Activated CD4-positive, alpha-beta memory T cell treated with anti-CD3 and anti-CD28 coated beads, Interleukin-2, amount 10 ng/mL, durations not matched to agents 7 days and 5 days (primary cell): ENCODE results near the gene SORD. TPM values are rescaled to one million over a fixed set of nuclear protein-coding genes. Genes with fewer than 3 reads are reported as not detected.

Experiments
- CTCF ChIA-PET: fragments of 350-600 bp; sonication (Branson Sonifier 250); formaldehyde crosslinking; loops from one replicate; lab custom pipeline; 2021; ENCODE audit warnings: antibody characterized with exemption, inconsistent platforms; lab: Charles Lee
- POLR2A ChIA-PET: fragments of 350-600 bp; sonication (Branson Sonifier 250); formaldehyde crosslinking; loops from one replicate; lab custom pipeline; 2021; ENCODE audit warnings: antibody characterized with exemption; lab: Charles Lee
- DNase-seq: peaks from one replicate; pipeline ENCODE4 v3.0.0-alpha.2; 2020
- H3K27ac Mint-ChIP-seq: one replicate; pipeline ENCODE4 v1.8.0; 2021; ENCODE audit warnings: mild to moderate bottlenecking, mixed read lengths
- H3K27me3 Mint-ChIP-seq: one replicate; pipeline ENCODE4 v1.8.0; 2021; ENCODE audit warnings: mixed read lengths
- H3K36me3 Mint-ChIP-seq: one replicate; pipeline ENCODE4 v1.8.0; 2021; ENCODE audit warnings: low read depth, mixed read lengths
- H3K4me1 Mint-ChIP-seq: one replicate; pipeline ENCODE4 v1.8.0; 2021; ENCODE audit warnings: mixed read lengths
- H3K4me3 Mint-ChIP-seq: one replicate; pipeline ENCODE4 v1.8.0; 2021; ENCODE audit warnings: mild to moderate bottlenecking, mixed read lengths
- H3K9me3 Mint-ChIP-seq: one replicate; pipeline ENCODE4 v1.8.0; 2021; ENCODE audit warnings: mixed read lengths
- total RNA-seq, 2 experiments: library from RNA; stranded (reverse); gene quantifications; one replicate each; pipeline ENCODE4 v1.2.3, GENCODE V29; 2021

SORD gene
- total RNA-seq, 2 experiments from 2014 or later: 5.2 to 5.9 TPM

DNA sequence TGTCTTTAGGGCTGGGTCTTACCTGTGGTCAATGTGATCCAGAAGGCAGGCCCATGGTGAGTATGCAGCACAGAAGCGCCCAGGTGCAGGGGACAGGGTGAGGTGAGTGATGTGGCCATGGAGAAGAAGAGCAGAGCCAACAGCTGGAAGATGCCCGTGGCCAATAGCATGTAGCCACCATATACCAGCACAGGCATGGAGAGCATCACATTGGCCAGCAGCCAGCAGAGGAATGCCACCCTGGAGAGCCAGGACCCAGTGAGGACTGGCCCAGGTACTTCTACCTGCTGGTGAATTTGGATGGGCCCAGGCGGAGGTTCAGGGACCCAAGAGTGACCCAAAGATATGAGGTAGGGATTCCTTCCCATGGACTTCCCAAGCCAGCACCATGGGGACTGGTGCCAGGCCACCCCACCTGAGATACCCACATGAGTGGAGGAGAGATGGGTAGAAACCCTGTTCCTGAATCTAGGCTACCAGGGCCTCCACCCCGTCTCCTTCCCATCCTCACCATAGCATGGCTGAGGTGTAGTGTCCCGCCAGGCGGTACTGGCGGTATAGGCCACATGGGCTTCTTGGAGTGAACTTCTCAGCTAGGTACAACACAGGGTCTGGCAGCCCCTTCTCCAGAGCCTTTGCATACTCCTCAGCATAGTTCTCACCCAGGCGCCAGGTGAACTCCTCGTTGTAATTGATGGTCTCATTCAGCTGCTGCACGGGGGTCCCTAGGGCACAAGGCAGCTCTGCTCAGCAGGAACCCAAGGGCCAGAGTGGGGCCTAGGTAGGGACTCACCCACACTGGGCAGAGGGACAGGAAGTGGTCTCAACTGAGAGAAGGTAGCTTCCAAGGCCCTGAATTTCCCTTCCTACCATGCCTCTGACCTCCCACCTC is 97.3 kb downstream of the SORD start:
- Mint-ChIP-seq H3K4me1 (peaks cover 17% of the 10 kb centered on the region), H3K9me3 (no peaks in the 10 kb centered on the region), H3K4me3 (no peak overlapping the region), H3K27ac (no peak overlapping the region), H3K36me3 (no peaks in the 10 kb centered on the region), H3K27me3 (peaks cover 53% of the 10 kb centered on the region)
- ChIA-PET POLR2A (no interaction called here), CTCF (no interaction called here)
- no peak for DNase-seq

DNA sequence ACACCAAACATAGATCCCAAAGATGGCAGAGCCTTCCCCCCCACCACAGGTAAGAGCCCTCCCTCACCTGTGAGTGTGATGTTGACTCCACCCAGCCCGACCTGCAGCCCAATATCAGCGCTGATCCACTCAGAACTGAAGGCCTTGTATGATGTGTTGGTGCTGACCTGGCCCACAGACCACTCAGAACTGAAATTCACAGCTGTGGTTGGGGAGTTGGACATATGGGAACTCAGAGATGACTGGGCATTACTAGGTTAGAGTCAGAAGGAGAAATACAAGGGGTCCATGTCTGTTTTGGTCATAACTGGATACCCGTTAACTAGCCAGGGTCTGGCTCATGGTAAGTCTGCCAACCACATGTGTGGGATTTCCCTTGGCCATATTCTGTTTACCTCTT is 98.0 kb downstream of the SORD start:
- DNase-seq: no peak
- no peaks in the 10 kb centered on the region for H3K9me3 Mint-ChIP-seq
- CTCF ChIA-PET: interaction anchor here (1.5 kb wide), 1 partner anchor 8 kb away, joined by 4 read pairs; no protein-coding TSS in a partner anchor
- no peaks in the 10 kb centered on the region for H3K36me3 Mint-ChIP-seq
- peaks cover 16% of the 10 kb centered on the region for H3K4me1 Mint-ChIP-seq
- H3K27me3 Mint-ChIP-seq: peaks cover 53% of the 10 kb centered on the region
- POLR2A ChIA-PET: interaction anchor here (1.4 kb wide), 1 partner anchor 281 kb away, joined by 4 read pairs; a partner anchor contains a TSS
- H3K27ac Mint-ChIP-seq: no peak overlapping the region
- H3K4me3 Mint-ChIP-seq: no peak overlapping the region

DNA sequence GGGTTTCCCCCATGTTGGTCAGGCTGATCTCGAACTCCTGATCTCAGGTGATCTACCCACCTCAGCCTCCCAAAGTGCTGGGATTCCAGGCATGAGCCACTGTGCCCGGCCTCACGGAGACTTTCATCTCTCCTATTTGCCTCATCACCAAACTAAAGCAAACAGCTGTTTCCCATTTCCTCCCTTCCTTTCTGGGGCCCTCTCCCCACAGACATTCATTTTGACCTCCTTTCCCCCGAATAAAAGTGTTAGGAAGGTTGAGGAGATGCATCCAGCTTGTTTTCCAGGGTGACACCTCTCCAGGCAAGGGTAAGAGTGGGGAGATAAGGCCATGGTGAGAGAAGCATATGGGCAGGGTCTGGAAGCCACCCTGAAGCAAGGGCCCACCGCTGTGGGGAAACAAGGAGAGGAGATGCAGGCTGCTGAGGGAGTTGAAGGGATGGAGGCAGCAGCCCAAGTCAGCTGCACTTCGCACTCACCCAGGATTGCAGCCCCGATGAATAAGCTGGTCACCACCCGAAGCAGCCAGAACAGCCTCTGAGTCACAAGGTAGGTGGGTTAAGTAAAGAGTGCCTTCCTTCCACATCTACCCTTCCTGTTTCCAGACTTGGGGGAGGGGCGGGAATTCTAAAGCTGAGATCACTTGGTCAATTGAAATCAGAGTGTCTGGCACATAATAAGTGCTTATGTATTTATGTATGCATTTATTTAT is 98.9 kb downstream of the SORD start:
- Mint-ChIP-seq H3K4me1 (peaks cover 14% of the 10 kb centered on the region), H3K27me3 (peaks cover 51% of the 10 kb centered on the region), H3K9me3 (no peaks in the 10 kb centered on the region), H3K27ac (no peak overlapping the region), H3K36me3 (no peaks in the 10 kb centered on the region), H3K4me3 (no peak overlapping the region)
- ChIA-PET CTCF (interaction anchor here (1.2 to 1.5 kb wide), 2 partner anchors 9 to 84 kb away, joined by 4 read pairs; no protein-coding TSS in a partner anchor), POLR2A (interaction anchor here (1.4 kb wide), 1 partner anchor 280 kb away, joined by 4 read pairs; a partner anchor contains a TSS)
- DNase-seq: no peak

DNA sequence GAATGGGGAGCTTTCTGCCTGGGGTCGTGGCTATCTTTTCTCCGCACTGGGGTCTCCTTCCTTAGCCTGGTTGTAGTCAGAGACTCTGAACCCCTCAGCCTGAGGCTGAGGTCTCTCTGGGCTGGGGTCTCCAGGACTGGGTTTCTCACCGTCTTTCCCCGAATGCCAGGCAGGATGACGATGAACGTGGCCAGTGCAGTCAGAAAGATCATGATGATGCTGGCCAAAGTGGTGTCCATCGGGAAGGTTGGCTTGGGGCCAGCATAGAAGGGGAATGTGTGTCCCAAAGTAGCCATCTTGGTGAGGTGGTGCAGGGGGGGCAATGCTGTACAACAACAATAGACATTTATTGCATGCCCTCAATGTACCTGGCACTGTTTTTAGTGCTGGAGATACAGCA is 99.7 kb downstream of the SORD start:
- no peaks in the 10 kb centered on the region for H3K9me3 Mint-ChIP-seq
- H3K4me3 Mint-ChIP-seq: no peak overlapping the region
- no peak for DNase-seq
- H3K27me3 Mint-ChIP-seq: peaks cover 46% of the 10 kb centered on the region
- H3K4me1 Mint-ChIP-seq: peaks cover 7% of the 10 kb centered on the region
- ChIA-PET POLR2A (no interaction called here), CTCF (no interaction called here)
- H3K27ac Mint-ChIP-seq: no peak overlapping the region
- no peaks in the 10 kb centered on the region for H3K36me3 Mint-ChIP-seq

DNA sequence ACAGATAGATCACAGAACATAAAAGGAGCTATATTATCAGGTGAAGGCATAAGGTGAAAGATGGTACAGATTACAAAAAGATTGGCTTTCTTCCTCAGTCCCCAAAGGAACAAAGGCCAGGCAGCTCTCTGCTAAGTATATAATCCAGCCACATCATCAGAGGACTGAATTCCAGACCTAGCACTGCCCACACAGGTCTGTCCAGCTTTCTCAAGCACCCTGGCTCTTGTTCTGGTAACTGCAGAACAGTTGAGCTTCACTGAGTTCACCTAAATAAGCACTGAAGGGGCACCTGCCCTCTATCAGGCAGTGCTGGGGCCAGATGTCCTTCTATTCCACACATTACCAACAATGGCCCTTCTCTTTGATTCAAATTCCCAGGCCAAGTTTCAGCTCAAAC is 100.4 kb downstream of the SORD start:
- Mint-ChIP-seq H3K27ac (no peak overlapping the region), H3K9me3 (no peaks in the 10 kb centered on the region), H3K36me3 (no peaks in the 10 kb centered on the region), H3K4me1 (peaks cover 1% of the 10 kb centered on the region), H3K27me3 (peaks cover 46% of the 10 kb centered on the region), H3K4me3 (no peak overlapping the region)
- ChIA-PET CTCF (no interaction called here), POLR2A (interaction anchor here (1.5 kb wide), 1 partner anchor 10 kb away, joined by 3 read pairs; no protein-coding TSS in a partner anchor)
- DNase-seq: no peak

DNA sequence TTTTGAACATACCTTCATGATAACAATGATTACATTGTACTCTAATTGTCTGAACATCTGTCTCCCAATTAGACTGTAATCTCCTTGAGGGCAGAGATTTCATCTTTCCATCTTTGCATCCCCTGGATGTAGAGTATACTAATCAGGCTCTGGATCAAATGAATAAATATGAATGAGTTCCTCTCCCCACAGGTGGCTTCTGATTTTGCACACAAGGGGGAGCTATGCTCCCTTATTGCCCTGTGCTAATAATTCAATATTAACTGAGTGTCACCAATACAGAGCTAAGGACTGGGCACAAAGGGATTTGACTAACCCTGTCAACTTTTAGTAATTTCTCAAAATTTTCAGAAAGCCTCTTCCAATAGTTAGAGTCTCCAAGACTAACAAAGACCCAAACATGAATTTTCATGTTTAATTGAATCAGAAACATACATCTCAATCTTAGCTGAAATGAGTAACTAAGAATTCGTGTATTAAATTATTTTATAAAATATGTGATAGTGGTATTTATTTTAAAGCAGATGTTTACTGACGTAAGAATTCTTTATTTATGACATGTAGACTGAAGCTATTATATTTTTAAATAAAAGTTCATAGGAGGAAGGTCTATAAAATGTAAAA is 103.7 kb downstream of the SORD start:
- POLR2A ChIA-PET: interaction anchor here (0.9 kb wide), 1 partner anchor 8 kb away, joined by 3 read pairs; no protein-coding TSS in a partner anchor
- Mint-ChIP-seq H3K4me3 (no peak overlapping the region), H3K4me1 (peaks cover 3% of the 10 kb centered on the region), H3K27ac (no peak overlapping the region), H3K27me3 (peaks cover 58% of the 10 kb centered on the region), H3K36me3 (no peaks in the 10 kb centered on the region), H3K9me3 (no peaks in the 10 kb centered on the region)
- CTCF ChIA-PET: interaction anchor here (0.7 to 1.7 kb wide), 12 partner anchors 8 to 152 kb away, joined by 3 to 20 read pairs (median 4); partner anchors contain the start of genes DUOX2 and DUOXA2
- DNase-seq: peak; percentile 37

Other genes with a start within 250 kb of the SORD start
- not detected for gene TERB2, start 66.5 kb upstream of the SORD start, total RNA-seq
- gene DUOX2, start 91.0 kb downstream of the SORD start, total RNA-seq: under 1 TPM in 1 of 2 experiments, not detected in 1; 0.23 TPM
- not detected for gene DUOXA2, start 91.1 kb downstream of the SORD start, total RNA-seq
- not detected for gene DUOXA1, start 106.7 kb downstream of the SORD start, total RNA-seq
- gene DUOX1, start 106.8 kb downstream of the SORD start, total RNA-seq: under 1 TPM in 1 of 2 experiments, not detected in 1; 0.08 TPM
- 1 to 10 TPM; 1.7 to 2.0 TPM for gene SHF, start 164.8 kb downstream of the SORD start, total RNA-seq
- not detected for gene SLC28A2, start 229.0 kb downstream of the SORD start, total RNA-seq